Osteocyte (in vitro differentiated cells): ENCODE data around the gene VPS37C. TPM values are rescaled to one million over a fixed set of nuclear protein-coding genes. Genes with fewer than 3 reads are reported as not detected.

Experiments used
- DNase-seq: peaks from one replicate; pipeline ENCODE4 v3.0.0; 2021; ENCODE audit warnings: mixed read lengths; ENCODE audit not compliant: unreplicated experiment; ENCODE audit errors: extremely low spot score
- H3K27ac Mint-ChIP-seq: one replicate; pipeline ENCODE4 v1.8.0; 2021; ENCODE audit warnings: mild to moderate bottlenecking, mixed read lengths; ENCODE audit not compliant: unreplicated experiment
- H3K27me3 Mint-ChIP-seq: one replicate; pipeline ENCODE4 v1.8.0; 2021; ENCODE audit warnings: mixed read lengths; ENCODE audit not compliant: unreplicated experiment
- H3K36me3 Mint-ChIP-seq: one replicate; pipeline ENCODE4 v1.8.0; 2021; ENCODE audit warnings: mixed read lengths; ENCODE audit not compliant: unreplicated experiment
- H3K4me1 Mint-ChIP-seq: one replicate; pipeline ENCODE4 v1.8.0; 2021; ENCODE audit warnings: mixed read lengths; ENCODE audit not compliant: unreplicated experiment
- H3K4me3 Mint-ChIP-seq: one replicate; pipeline ENCODE4 v1.8.0; 2021; ENCODE audit warnings: mild to moderate bottlenecking, moderate library complexity, mixed read lengths; ENCODE audit not compliant: unreplicated experiment
- H3K9me3 Mint-ChIP-seq: one replicate; pipeline ENCODE4 v1.8.0; 2021; ENCODE audit warnings: mixed read lengths; ENCODE audit not compliant: unreplicated experiment
- CTCF ChIP-seq: fragments of 200-600 bp; sonication (generic); IDR thresholded peaks from 2 replicates; pipeline ENCODE4 v1.5.0; 2021; ENCODE audit warnings: antibody characterized with exemption, mild to moderate bottlenecking, moderate library complexity
- total RNA-seq: library from RNA; stranded (reverse); gene quantifications from 2 replicates; pipeline ENCODE4 v1.2.1, GENCODE V29; 2021

The VPS37C gene
- total RNA-seq, 1 donor from 2014 or later = 21.2 TPM

- peaks cover 8% of the 10 kb centered on the region for H3K4me1 Mint-ChIP-seq
- DNase-seq = no peak
- no peak for TF ChIP-seq CTCF
- H3K27me3 Mint-ChIP-seq = peaks cover 9% of the 10 kb centered on the region
- H3K4me3 Mint-ChIP-seq = no peak overlapping the region
- no peaks in the 10 kb centered on the region for H3K9me3 Mint-ChIP-seq
- no peak overlapping the region for H3K27ac Mint-ChIP-seq
- no peaks in the 10 kb centered on the region for H3K36me3 Mint-ChIP-seq
Measured at GRCh38 chr11:61080986-61081590, 80.1 kb downstream of the VPS37C start.

- peaks cover 13% of the 10 kb centered on the region for H3K4me1 Mint-ChIP-seq
- peaks cover 9% of the 10 kb centered on the region for H3K27me3 Mint-ChIP-seq
- H3K9me3 Mint-ChIP-seq = no peaks in the 10 kb centered on the region
- no peaks in the 10 kb centered on the region for H3K36me3 Mint-ChIP-seq
- no peak overlapping the region for H3K27ac Mint-ChIP-seq
- no peak for DNase-seq
- no peak for TF ChIP-seq CTCF
- H3K4me3 Mint-ChIP-seq = no peak overlapping the region
Measured at GRCh38 chr11:61080526-61080925, 80.7 kb downstream of the VPS37C start.

Other genes starting within 250 kb of the VPS37C start
- gene TMEM109, start 247.3 kb downstream of the VPS37C start, total RNA-seq = 144 and 152 TPM in 2 replicates
- gene TMEM132A, start 237.0 kb downstream of the VPS37C start, total RNA-seq = 113 and 118 TPM in 2 replicates
- 11.6 and 14.6 TPM in 2 replicates for gene SLC15A3, start 209.2 kb downstream of the VPS37C start, total RNA-seq
- gene CD6, start 189.7 kb downstream of the VPS37C start, total RNA-seq = not detected in 2 replicates
- not detected in 2 replicates for gene CD5, start 58.9 kb downstream of the VPS37C start, total RNA-seq
- gene PGA3, start 42.1 kb upstream of the VPS37C start, total RNA-seq = not detected in 2 replicates
- not detected in 2 replicates for gene PGA4, start 60.9 kb upstream of the VPS37C start, total RNA-seq
- gene PGA5, start 79.7 kb upstream of the VPS37C start, total RNA-seq = not detected in 2 replicates
- gene VWCE, start 133.9 kb upstream of the VPS37C start, total RNA-seq = 8.8 and 10.7 TPM in 2 replicates
- gene DDB1, start 171.7 kb upstream of the VPS37C start, total RNA-seq = 259 and 266 TPM in 2 replicates
- gene TKFC, start 171.8 kb upstream of the VPS37C start, total RNA-seq = 41.7 and 46.3 TPM in 2 replicates
- 49.5 and 57.0 TPM in 2 replicates for gene CYB561A3, start 200.5 kb upstream of the VPS37C start, total RNA-seq
- 49.4 and 51.3 TPM in 2 replicates for gene TMEM138, start 200.9 kb upstream of the VPS37C start, total RNA-seq
- 11.3 and 11.4 TPM in 2 replicates for gene TMEM216, start 231.2 kb upstream of the VPS37C start, total RNA-seq